GM12878 (cell line): ENCODE results near the gene AKNA. TPM values are rescaled to one million over a fixed set of nuclear protein-coding genes. Genes with fewer than 3 reads are reported as not detected.
A peak's percentile ranks its signal among the peaks of the same experiment; 100 is the strongest.

Experiments
- BACH1 ChIP-seq: fragments of 450-650 bp; IDR thresholded peaks from 2 replicates; pipeline ENCODE4 v1.6.1; 2017; ENCODE audit warnings: mild to moderate bottlenecking, borderline replicate concordance
- CBX3 ChIP-seq: fragments of 200-600 bp; sonication (generic); IDR thresholded peaks from 2 replicates; pipeline ENCODE4 v1.6.1; 2016; ENCODE audit warnings: low read depth, borderline replicate concordance
- CBX5 ChIP-seq: sonication (generic); IDR thresholded peaks from 2 replicates; pipeline ENCODE4 v1.6.1; 2016; ENCODE audit warnings: low read depth, moderate library complexity, mild to moderate bottlenecking, inconsistent platforms
- CHD4 ChIP-seq: fragments of 200-600 bp; sonication (generic); IDR thresholded peaks from 2 replicates; pipeline ENCODE4 v1.6.1; 2016; ENCODE audit warnings: mild to moderate bottlenecking
- DPF2 ChIP-seq: fragments of 450-650 bp; IDR thresholded peaks from 2 replicates; pipeline ENCODE4 v1.6.1; 2017; ENCODE audit warnings: mild to moderate bottlenecking
- HDAC6 ChIP-seq: fragments of 200-600 bp; sonication (generic); IDR thresholded peaks from one replicate; pipeline ENCODE4 v1.8.0; 2017; ENCODE audit warnings: antibody characterized with exemption; ENCODE audit not compliant: unreplicated experiment
- MYC ChIP-seq: IDR thresholded peaks from 2 replicates; pipeline ENCODE4 v1.6.1; 2011; ENCODE audit warnings: mild to moderate bottlenecking, low read length, moderate library complexity, inconsistent platforms; ENCODE audit not compliant: insufficient read depth, insufficient replicate concordance, insufficient read length, severe bottlenecking
- NFIC ChIP-seq: IDR thresholded peaks from 2 replicates; pipeline ENCODE4 v1.6.1; 2012; ENCODE audit warnings: low read depth, mild to moderate bottlenecking, inconsistent platforms, low read length, moderate library complexity
- NFYB ChIP-seq: IDR thresholded peaks from 2 replicates; pipeline ENCODE4 v1.6.1; 2011; ENCODE audit warnings: low read depth, mild to moderate bottlenecking, low read length, improper control_type of control experiment, moderate library complexity; ENCODE audit not compliant: insufficient read depth
- NR2C2 ChIP-seq: IDR thresholded peaks from 2 replicates; pipeline ENCODE4 v1.6.1; 2011; ENCODE audit warnings: borderline replicate concordance, low read depth; ENCODE audit not compliant: control insufficient read depth, insufficient read length
- PAX5 ChIP-seq: IDR thresholded peaks from 2 replicates; pipeline ENCODE4 v1.6.1; 2011; ENCODE audit warnings: low read depth, low read length, borderline replicate concordance
- PML ChIP-seq: IDR thresholded peaks from 2 replicates; pipeline ENCODE4 v1.6.1; 2012; ENCODE audit warnings: low read length, inconsistent platforms
- POLR2AphosphoS2 ChIP-seq: IDR thresholded peaks from 2 replicates; pipeline ENCODE4 v1.6.1; 2011; ENCODE audit warnings: low read depth, mild to moderate bottlenecking, low read length, improper control_type of control experiment, moderate library complexity
- POLR2AphosphoS5 ChIP-seq: IDR thresholded peaks from 2 replicates; pipeline ENCODE4 v1.6.1; 2011; ENCODE audit warnings: mild to moderate bottlenecking, low read length, inconsistent platforms
- SMAD5 ChIP-seq: IDR thresholded peaks from 2 replicates; pipeline ENCODE4 v1.6.1; 2016; ENCODE audit warnings: antibody characterized with exemption, low read depth
- SP1 ChIP-seq: IDR thresholded peaks from one replicate; pipeline ENCODE4 v1.6.1; 2011; ENCODE audit warnings: low read depth, low read length
- ZNF217 ChIP-seq: fragments of 450-650 bp; IDR thresholded peaks from 2 replicates; pipeline ENCODE4 v1.6.1; 2017; ENCODE audit warnings: antibody characterized with exemption, mild to moderate bottlenecking
- polyA plus RNA-seq, 11 experiments: library from polyadenylated mRNA; depleted of rRNA in 4 of 11; unstranded in 6 of 11; stranded (reverse) in 5 of 11; fragments of >200 nt; fragmentation: Nextera tagmentation in 4 of 11; fragmentation: Illumina TruSeq in 1 of 11; extraction: Ambion mirVana in 4 of 11; extraction: Trizol in 1 of 11; gene quantifications; 1 replicate in 1 of 11; 2 replicates in 10 of 11; pipeline versions ENCODE4 v1.2.1 to v1.2.3, GENCODE V29; 2011 to 2016; ENCODE audit warnings: inconsistent platforms in 2 of 11, missing spikeins in 2 of 11, low read depth in 1 of 11
- total RNA-seq, 4 experiments: library from RNA; depleted of rRNA in 3 of 4; stranded (reverse); fragments of >200 nt in 3 of 4; fragmentation: Illumina TruSeq in 1 of 4; extraction: Trizol in 1 of 4; gene quantifications; 2 replicates each; pipeline versions ENCODE4 v1.2.1 to v1.2.3, GENCODE V29; 2013 to 2021
- TF ChIP-seq, protein P1 (sequence below): fragments of 450-650 bp; IDR thresholded peaks from 2 replicates; pipeline ENCODE4 v1.6.1; 2017; ENCODE audit warnings: low read depth, mild to moderate bottlenecking, moderate library complexity
- TF ChIP-seq, protein P2 (sequence below): fragments of 450-650 bp; IDR thresholded peaks from 2 replicates; pipeline ENCODE4 v1.6.1; 2017; ENCODE audit warnings: mild to moderate bottlenecking, low read depth, inconsistent platforms; ENCODE audit not compliant: poor library complexity, severe bottlenecking
- TF ChIP-seq, protein P3 (sequence below): fragments of 450-650 bp; IDR thresholded peaks from 2 replicates; pipeline ENCODE4 v1.6.1; 2017; ENCODE audit warnings: borderline replicate concordance
- TF ChIP-seq, protein P4 (sequence below): IDR thresholded peaks from 2 replicates; pipeline ENCODE4 v1.6.1; 2012; ENCODE audit warnings: mild to moderate bottlenecking, low read depth, low read length

AKNA gene
- total and polyA plus RNA-seq, 10 of the 15 experiments (the other 5 are each of a cell fraction or from before 2014, with no cell fraction given): 1.6 to 132 (median 35.3) TPM

DNA sequence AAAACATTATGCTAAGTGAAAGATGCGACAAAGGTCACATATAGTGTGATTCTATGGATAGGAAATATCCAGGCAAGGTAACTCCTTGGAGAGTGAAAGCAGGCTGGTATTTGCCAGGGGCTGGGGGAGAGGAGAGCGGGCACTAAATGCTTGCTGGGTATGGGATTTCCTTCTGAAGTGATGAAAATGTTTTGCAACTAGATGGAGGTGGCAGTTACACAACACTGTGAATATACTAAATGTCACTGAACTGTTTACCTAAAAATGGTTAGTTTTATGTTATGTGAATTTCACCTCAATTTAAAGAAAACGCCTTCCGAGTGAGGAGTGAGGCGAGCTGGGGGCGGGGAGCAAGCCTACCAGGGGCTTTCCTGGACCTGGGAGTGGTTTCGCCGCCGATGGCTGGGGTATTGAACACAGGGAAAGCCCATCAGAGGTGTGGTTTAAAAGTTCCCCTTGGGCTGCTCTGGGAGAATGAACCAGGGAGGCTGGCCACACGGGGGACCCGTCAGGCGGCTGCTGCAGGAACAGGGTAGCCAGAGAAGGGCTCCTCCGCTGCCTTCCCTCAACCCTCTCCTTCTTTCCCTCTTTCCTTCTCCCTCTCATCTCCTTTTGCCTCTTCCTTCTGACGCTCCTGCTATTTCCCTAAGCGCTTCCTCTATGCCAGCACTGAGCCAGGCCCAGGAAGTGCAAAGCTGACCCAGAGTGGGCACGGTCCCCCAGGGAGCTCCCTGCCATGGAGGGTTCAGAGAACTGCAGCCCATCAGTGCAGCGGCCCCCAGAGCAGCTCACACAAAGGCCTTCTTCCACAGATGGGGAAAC is 4.9 kb downstream of the AKNA start (continued):
- TF ChIP-seq, protein P1, sequence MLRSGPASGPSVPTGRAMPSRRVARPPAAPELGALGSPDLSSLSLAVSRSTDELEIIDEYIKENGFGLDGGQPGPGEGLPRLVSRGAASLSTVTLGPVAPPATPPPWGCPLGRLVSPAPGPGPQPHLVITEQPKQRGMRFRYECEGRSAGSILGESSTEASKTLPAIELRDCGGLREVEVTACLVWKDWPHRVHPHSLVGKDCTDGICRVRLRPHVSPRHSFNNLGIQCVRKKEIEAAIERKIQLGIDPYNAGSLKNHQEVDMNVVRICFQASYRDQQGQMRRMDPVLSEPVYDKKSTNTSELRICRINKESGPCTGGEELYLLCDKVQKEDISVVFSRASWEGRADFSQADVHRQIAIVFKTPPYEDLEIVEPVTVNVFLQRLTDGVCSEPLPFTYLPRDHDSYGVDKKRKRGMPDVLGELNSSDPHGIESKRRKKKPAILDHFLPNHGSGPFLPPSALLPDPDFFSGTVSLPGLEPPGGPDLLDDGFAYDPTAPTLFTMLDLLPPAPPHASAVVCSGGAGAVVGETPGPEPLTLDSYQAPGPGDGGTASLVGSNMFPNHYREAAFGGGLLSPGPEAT: peak; percentile 93
- TF ChIP-seq SMAD5: no peak
- TF ChIP-seq CBX5: no peak
- TF ChIP-seq DPF2: peak; percentile 75; the same call in 1 of the 2 replicates
- no peak for TF ChIP-seq MYC
- no peak for TF ChIP-seq CBX3
- no peak for TF ChIP-seq BACH1
- TF ChIP-seq NFYB: no peak
- no peak for TF ChIP-seq ZNF217
- no peak for TF ChIP-seq NFIC
- TF ChIP-seq PML: no peak
- TF ChIP-seq, protein P2, sequence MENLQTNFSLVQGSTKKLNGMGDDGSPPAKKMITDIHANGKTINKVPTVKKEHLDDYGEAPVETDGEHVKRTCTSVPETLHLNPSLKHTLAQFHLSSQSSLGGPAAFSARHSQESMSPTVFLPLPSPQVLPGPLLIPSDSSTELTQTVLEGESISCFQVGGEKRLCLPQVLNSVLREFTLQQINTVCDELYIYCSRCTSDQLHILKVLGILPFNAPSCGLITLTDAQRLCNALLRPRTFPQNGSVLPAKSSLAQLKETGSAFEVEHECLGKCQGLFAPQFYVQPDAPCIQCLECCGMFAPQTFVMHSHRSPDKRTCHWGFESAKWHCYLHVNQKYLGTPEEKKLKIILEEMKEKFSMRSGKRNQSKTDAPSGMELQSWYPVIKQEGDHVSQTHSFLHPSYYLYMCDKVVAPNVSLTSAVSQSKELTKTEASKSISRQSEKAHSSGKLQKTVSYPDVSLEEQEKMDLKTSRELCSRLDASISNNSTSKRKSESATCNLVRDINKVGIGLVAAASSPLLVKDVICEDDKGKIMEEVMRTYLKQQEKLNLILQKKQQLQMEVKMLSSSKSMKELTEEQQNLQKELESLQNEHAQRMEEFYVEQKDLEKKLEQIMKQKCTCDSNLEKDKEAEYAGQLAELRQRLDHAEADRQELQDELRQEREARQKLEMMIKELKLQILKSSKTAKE: peak; percentile 47
- TF ChIP-seq POLR2AphosphoS5: peak; percentile 90
- TF ChIP-seq POLR2AphosphoS2: peak; percentile 55; the same call in 1 of the 2 replicates
- no peak for TF ChIP-seq HDAC6
- TF ChIP-seq SP1: no peak
- no peak for TF ChIP-seq CHD4
- no peak for TF ChIP-seq NR2C2
- TF ChIP-seq, protein P3, sequence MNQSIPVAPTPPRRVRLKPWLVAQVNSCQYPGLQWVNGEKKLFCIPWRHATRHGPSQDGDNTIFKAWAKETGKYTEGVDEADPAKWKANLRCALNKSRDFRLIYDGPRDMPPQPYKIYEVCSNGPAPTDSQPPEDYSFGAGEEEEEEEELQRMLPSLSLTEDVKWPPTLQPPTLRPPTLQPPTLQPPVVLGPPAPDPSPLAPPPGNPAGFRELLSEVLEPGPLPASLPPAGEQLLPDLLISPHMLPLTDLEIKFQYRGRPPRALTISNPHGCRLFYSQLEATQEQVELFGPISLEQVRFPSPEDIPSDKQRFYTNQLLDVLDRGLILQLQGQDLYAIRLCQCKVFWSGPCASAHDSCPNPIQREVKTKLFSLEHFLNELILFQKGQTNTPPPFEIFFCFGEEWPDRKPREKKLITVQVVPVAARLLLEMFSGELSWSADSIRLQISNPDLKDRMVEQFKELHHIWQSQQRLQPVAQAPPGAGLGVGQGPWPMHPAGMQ: no peak
- no peak for TF ChIP-seq PAX5
- TF ChIP-seq, protein P4, sequence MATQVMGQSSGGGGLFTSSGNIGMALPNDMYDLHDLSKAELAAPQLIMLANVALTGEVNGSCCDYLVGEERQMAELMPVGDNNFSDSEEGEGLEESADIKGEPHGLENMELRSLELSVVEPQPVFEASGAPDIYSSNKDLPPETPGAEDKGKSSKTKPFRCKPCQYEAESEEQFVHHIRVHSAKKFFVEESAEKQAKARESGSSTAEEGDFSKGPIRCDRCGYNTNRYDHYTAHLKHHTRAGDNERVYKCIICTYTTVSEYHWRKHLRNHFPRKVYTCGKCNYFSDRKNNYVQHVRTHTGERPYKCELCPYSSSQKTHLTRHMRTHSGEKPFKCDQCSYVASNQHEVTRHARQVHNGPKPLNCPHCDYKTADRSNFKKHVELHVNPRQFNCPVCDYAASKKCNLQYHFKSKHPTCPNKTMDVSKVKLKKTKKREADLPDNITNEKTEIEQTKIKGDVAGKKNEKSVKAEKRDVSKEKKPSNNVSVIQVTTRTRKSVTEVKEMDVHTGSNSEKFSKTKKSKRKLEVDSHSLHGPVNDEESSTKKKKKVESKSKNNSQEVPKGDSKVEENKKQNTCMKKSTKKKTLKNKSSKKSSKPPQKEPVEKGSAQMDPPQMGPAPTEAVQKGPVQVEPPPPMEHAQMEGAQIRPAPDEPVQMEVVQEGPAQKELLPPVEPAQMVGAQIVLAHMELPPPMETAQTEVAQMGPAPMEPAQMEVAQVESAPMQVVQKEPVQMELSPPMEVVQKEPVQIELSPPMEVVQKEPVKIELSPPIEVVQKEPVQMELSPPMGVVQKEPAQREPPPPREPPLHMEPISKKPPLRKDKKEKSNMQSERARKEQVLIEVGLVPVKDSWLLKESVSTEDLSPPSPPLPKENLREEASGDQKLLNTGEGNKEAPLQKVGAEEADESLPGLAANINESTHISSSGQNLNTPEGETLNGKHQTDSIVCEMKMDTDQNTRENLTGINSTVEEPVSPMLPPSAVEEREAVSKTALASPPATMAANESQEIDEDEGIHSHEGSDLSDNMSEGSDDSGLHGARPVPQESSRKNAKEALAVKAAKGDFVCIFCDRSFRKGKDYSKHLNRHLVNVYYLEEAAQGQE: no peak
